ENCODE data around the gene EML4. TPM values are rescaled to one million over a fixed set of nuclear protein-coding genes. Genes with fewer than 3 reads are reported as not detected.

The EML4 gene
- total and polyA plus RNA-seq, 2 donors (not counting 1 experiment from before 2014, with no cell fraction given): 49.4 to 134 TPM

DNA sequence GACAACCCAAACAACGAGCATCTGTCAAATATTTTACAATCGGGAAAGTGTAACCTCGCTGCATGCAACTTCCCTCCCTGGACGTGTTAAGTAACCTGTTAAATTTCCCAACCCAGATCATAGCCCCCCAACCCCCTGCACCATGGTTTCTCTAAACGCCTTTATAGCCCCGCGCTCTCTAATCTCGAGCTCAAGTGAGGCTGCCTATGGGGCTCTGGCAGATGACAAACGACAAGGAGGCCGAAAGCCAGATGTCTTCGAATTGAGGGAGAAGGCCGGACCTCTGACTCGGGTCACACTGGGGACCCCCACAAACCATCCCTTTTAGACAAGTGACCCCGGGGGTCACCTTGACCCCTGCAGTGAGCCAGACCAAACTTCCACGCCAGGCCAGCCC is 191.3 kb downstream of the EML4 start:
- CTCF ChIA-PET: no interaction called here
- H3K9ac ChIP-seq (ENCODE audit: low read length): peak overlapping the region; percentile 99
- intact Hi-C loops (cut with micrococcal nuclease): loop anchor here (2.0 to 5.0 kb wide), 6 partner anchors 134 to 1807 kb away; partner anchors contain the start of genes DYNC2LI1, EML4, PPM1B and THADA

More for the DNA sequence above, 191.3 kb downstream of the EML4 start:
- ATAC-seq (ENCODE audit: low read depth) (no peak), DNase-seq (no peak)
- Histone ChIP-seq H3K27me3 (replicated peaks in 1 of 4; ENCODE audit: control extremely low read depth in 1 of 4, control insufficient read depth in 3 of 4, insufficient read depth in 4 of 4, low read length in 3 of 4) (no peaks in the 10 kb centered on the region), H4K20me1 (ENCODE audit: control insufficient read depth, insufficient read depth, low read length, poor library complexity, severe bottlenecking) (peaks cover 13% of the 10 kb centered on the region), H3K4me2 (replicated peaks; ENCODE audit: low read depth, low read length, poor library complexity, severe bottlenecking) (peak overlapping the region; percentile 90), H3K4me3 (ENCODE audit: control extremely low read depth in 1 of 5, extremely low read depth in 1 of 5, insufficient read depth in 1 of 5, low read depth in 2 of 5, low read length in 4 of 5) (peak overlapping the region; percentile 82 to 93 (median 87)), H3K79me2 (ENCODE audit: control insufficient read depth, insufficient read depth, low read length) (peaks cover 56% of the 10 kb centered on the region), H3K4me1 (ENCODE audit: control insufficient read depth in 2 of 2, insufficient read depth in 2 of 2, low read length in 2 of 2) (peaks cover 21 to 26% of the 10 kb centered on the region in 2 donors), H2AFZ (ENCODE audit: insufficient read depth, low read depth, low read length, poor library complexity, severe bottlenecking) (peak overlapping the region; percentile 91), H3K9me3 (ENCODE audit: control extremely low read depth in 1 of 3, control insufficient read depth in 2 of 3, insufficient read depth in 1 of 3, low read length in 2 of 3) (no peaks in the 10 kb centered on the region), H3K36me3 (replicated peaks in 1 of 2; ENCODE audit: control extremely low read depth in 1 of 2, control insufficient read depth in 1 of 2, extremely low read depth in 1 of 2, insufficient read depth in 2 of 2, low read length in 1 of 2) (peaks cover 0 to 5% of the 10 kb centered on the region in 2 experiments), H3K27ac (ENCODE audit: low read length in 2 of 2) (peak overlapping the region; percentile 92 to 93)
- POLR2A ChIA-PET: no interaction called here
- peak overlapping the region; percentile 94 for H3K4me3 Mint-ChIP-seq
- WGBS (ENCODE audit: insufficient coverage): 1% methylated on average over 15 of the region's 15 CpGs
- peaks cover 42% of the 10 kb centered on the region for H3K4me1 Mint-ChIP-seq
- H3K9me3 Mint-ChIP-seq (ENCODE audit: insufficient read depth): no peaks in the 10 kb centered on the region
- TF ChIP-seq, protein P1, sequence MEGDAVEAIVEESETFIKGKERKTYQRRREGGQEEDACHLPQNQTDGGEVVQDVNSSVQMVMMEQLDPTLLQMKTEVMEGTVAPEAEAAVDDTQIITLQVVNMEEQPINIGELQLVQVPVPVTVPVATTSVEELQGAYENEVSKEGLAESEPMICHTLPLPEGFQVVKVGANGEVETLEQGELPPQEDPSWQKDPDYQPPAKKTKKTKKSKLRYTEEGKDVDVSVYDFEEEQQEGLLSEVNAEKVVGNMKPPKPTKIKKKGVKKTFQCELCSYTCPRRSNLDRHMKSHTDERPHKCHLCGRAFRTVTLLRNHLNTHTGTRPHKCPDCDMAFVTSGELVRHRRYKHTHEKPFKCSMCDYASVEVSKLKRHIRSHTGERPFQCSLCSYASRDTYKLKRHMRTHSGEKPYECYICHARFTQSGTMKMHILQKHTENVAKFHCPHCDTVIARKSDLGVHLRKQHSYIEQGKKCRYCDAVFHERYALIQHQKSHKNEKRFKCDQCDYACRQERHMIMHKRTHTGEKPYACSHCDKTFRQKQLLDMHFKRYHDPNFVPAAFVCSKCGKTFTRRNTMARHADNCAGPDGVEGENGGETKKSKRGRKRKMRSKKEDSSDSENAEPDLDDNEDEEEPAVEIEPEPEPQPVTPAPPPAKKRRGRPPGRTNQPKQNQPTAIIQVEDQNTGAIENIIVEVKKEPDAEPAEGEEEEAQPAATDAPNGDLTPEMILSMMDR (IDR thresholded peaks at IDR 0.05): no peak
- no peak for TF ChIP-seq EZH2 (IDR thresholded peaks at IDR 0.05; ENCODE audit: borderline replicate concordance, insufficient read depth, low read depth, low read length, poor library complexity, severe bottlenecking)
- peaks cover 11% of the 10 kb centered on the region for H3K27me3 Mint-ChIP-seq
- peak overlapping the region; percentile 99 for H3K27ac Mint-ChIP-seq
